Measurements from ENCODE around the gene CNN2.

CNN2 gene

GRCh38 chr19:1025960-1026782, at the start of gene CNN2:
Gene CNN2, plus strand, starts transcription at chr19:1026608. Its CDS starts 54 bp downstream, at chr19:1026662.
- DNase-seq: peak; percentile 87

GRCh38 chr19:977058-977464, 49.3 kb upstream of the CNN2 start:
- DNase-seq: no peak

GRCh38 chr19:979318-979741, 47.1 kb upstream of the CNN2 start:
- DNase-seq: no peak

- DNase-seq: no peak
These were observed 46.0 kb upstream of the CNN2 start for GRCh38 chr19:980133-980998.

GRCh38 chr19:982567-983170, 43.7 kb upstream of the CNN2 start:
- DNase-seq: peak; percentile 83

- DNase-seq: peak; percentile 96
These were observed 42.0 kb upstream of the CNN2 start, which contains the start of gene WDR18 for GRCh38 chr19:984165-984967. Gene WDR18, plus strand, starts transcription at chr19:984345. Its CDS starts 9 bp downstream, at chr19:984354.

- no peak for DNase-seq
These were observed 40.3 kb upstream of the CNN2 start for GRCh38 chr19:986083-986482.

GRCh38 chr19:988081-988480, 38.3 kb upstream of the CNN2 start:
- DNase-seq: no peak

GRCh38 chr19:988510-988909, 37.9 kb upstream of the CNN2 start:
- no peak for DNase-seq

GRCh38 chr19:989381-990081, 36.9 kb upstream of the CNN2 start:
- DNase-seq: no peak

- DNase-seq: no peak
These were observed 36.3 kb upstream of the CNN2 start for GRCh38 chr19:990119-990571.

GRCh38 chr19:990746-991145, 35.7 kb upstream of the CNN2 start:
- DNase-seq: no peak

GRCh38 chr19:991174-991931, 35.1 kb upstream of the CNN2 start:
- no peak for DNase-seq

- DNase-seq: no peak
These were observed 34.3 kb upstream of the CNN2 start for GRCh38 chr19:991932-992669.

- no peak for DNase-seq
These were observed 33.7 kb upstream of the CNN2 start for GRCh38 chr19:992670-993055.

GRCh38 chr19:993361-993830, 33.0 kb upstream of the CNN2 start:
- no peak for DNase-seq

- no peak for DNase-seq
These were observed 32.5 kb upstream of the CNN2 start for GRCh38 chr19:993831-994393.

GRCh38 chr19:994516-994915, 31.9 kb upstream of the CNN2 start:
- no peak for DNase-seq

GRCh38 chr19:995051-995827, 31.2 kb upstream of the CNN2 start:
- no peak for DNase-seq

Measured in femur (tissue), 1 donor.